NK-92 (cell line): ENCODE results near the gene FLII.
"Not testable (repeated sequence)": the region's sequence is repeated elsewhere in the genome, so short reads cannot be mapped to it uniquely, and the experiment has no call there.

Source experiments
- DNase-seq: peaks from one replicate; lab custom pipeline; 2025; ENCODE audit not compliant: unreplicated experiment; lab: John Stamatoyannopoulos, UW

The FLII gene

DNA sequence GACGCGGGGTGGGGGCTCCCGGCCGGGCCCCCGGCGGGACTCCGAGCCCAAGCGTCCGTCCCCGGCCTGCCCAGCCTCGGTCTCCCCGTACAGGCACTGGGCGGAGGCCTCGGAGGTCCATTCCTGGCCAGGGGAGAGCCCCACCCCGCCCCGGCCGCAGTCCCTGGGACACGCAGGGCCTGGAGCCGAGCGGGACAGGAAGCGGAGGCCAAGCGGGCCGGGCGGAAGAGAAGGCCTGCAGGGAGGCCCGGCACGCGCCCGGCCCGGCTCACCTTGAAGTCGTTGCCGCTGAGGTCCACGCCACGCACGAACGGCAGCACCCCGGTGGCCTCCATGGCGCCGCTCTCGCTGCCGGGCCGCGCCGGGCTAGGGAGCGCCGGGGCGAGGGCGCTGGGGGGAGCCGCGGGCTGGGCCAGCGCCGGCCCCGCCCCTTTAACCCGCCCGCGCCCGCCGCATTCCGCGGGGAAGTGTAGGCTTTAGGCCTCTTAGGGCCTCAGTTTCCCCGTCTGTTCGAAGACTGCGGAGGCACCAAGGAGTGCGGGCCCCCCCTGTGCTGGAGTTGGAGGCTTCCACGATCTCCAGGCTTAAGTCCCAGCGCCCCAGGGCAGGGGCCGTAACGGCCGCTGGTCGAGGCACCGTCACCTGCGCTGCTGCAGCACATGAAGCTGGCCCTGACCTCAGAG lies at the start of gene FLII:
Gene FLII (minus strand): TSS at position 383 of the 683 bp plus-strand sequence. CDS start 48 bp downstream, at position 335.
- no peak for DNase-seq

DNA sequence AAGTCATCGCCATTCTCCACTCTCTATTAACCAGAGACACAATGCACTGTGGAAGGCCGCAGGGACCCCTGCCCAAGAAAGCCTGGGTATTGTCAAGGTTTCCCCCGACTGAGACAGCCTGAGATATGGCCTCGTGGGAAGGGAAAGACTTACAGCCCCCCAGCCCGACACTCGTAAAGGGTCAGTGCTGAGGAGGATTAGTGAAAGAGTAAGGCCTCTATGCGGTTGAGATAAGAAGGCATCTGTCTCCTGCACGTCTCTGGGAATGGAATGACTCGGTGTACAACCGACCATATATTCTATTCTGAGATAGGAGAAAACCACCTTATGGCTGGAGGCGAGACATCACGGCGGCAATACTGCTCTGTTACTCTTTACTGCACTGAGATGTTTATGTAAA lies 44.7 kb upstream of the FLII start:
- DNase-seq = not testable (repeated sequence)

DNA sequence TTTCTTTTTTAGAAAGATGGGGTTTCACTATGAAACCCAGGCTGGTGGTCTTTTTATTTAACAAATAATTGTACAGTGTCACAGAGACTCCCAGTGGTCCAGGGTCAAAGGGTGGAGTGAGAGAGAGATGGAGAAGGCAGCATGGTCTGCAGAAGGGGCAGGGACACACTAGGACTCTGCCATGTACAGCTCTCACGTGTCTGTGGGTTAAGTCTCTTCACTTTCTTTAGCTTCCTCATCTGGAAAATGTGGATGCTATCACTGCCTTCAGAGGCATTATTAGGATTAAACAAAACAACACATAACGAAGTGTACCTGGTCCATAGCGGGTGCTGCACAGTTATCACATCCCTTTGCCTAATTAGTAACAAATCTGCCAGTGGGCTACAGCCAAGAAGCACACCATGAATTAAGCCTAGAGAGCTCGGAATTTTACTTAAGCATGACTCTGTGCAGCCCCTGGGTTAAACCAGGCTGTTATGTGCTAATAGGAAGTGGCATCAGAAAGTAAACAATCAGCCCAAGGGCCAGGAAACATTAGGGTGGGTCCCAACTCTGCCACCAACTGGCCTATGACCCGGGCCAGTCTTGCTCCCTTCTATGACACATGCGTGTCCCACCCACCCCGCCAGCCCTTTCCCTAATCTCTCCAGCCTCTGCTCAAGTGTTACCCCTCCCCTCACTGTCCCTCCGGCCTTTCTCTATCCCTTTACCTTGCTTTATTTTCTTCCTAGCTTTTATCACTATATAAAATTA lies 42.4 kb upstream of the FLII start:
- DNase-seq = no peak

DNA sequence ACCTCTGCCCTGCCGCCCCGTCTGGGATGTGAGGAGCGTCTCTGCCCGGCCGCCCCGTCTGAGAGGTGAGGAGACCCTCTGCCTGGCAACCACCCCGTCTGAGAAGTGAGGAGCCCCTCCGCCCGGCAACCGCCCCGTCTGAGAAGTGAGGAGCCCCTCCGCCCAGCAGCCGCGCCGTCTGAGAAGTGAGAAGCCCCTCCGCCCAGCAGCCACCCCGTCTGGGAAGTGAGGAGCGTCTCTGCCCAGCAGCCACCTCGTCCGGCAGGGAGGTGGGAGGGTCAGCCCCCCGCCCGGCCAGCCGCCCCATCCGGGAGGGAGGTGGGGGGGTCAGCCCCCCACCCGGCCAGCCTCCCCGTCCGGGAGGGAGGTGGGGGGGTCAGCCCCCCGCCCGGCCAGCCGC lies 39.5 kb upstream of the FLII start:
- not testable (repeated sequence) for DNase-seq

DNA sequence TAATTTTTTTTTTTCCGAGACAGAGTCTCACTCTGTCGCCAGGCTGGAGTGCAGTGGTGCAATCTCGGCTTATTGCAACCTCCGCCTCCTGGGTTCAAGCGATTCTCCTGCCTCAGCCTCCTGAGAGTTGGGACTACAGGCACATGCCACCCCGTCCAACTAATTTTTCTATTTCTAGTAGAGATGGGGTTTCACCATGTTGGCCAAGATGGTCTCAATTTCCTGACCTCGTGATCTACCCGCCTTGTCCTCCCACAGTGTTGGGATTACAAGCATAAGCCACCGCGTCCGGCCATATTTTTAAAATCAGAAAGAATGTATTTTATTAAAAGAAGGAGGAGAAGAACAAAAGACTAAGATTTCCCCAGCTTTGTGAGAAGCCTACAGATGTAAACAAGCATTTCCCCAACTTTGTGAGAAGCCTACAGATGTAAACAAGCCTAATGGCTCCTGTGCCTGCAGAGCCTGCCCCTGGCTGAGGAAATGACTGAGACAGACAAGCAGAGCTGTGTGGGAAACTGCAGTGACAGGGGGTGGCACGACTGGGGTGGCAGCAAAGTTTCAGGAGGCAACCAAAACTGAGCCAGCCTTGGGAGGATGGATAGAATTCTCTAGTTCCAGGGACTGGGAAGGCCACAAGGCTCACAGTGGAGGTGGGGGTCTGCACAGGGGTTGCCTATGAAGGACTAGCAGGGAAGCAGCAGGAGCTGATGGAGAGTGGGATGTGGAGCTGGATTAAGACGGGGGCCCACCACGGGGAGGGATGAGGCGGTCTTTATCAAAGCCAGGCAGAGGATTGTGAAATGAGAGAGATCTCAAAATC lies 33.4 kb upstream of the FLII start:
- DNase-seq = no peak

DNA sequence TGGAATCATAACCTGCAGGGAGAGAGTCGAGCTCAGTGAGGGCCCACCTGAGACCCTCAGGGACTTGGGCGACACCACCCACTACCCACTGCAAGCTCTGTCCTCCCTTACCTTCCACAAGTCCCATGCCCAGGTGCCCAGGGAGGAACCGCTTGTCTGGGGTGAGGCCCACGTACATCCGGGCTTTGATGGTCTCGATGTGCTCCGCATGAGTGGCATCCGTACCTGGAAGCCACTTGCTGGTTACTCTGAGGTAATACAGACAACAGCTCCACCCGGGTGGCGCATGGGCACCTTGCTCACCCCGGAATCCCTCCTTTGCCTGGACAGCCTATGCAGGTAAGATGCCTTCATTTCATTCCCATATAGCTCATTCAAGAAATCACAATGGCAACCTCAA lies 26.8 kb upstream of the FLII start:
- no peak for DNase-seq

DNA sequence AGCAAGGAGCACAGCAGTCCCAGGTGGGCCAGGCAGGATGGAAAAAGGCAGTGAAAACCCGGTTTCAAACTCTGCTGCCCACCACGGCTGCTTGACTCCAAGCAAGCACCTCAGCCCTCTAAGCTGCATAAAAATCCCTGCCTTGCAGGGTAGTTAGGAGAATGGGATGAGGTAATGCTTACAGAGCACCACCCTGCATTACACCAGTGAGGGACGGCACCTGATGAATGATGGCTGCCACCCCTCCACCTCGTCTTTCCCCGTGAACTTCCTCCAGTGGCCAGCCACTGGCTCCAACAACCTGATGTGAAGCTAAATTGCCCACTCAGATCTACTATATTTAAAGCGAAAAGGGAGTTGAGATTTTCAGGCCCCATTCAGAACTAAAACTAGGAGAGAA lies 23.2 kb upstream of the FLII start:
- no peak for DNase-seq

DNA sequence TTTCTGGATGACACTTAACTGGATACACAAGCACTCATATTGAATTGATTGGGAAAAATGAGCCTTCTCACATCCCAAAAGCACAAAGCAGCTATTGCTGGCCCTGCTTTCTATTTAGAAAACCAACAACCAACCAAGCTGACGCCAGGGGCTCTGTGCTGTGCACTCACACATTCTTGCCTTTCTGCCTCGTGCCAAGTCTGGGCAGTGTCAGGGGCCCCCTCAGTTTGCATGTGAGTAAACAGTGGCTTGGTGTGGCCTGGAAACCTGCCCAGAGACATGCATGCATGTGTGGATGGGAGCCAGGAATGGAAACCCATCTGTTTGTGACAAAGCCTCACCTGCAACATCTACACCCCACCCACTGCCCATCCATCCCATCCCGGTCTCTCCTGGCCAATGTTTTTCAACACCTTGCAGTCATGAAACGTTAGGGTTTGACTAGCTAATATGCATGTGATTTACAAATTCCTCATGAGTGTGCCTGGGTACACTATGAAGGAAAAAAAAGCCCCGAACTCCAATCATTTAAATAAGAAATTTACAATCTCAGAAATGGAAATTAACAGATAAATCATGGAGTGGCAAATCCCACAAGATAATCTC lies 22.3 kb upstream of the FLII start:
- DNase-seq = no peak

DNA sequence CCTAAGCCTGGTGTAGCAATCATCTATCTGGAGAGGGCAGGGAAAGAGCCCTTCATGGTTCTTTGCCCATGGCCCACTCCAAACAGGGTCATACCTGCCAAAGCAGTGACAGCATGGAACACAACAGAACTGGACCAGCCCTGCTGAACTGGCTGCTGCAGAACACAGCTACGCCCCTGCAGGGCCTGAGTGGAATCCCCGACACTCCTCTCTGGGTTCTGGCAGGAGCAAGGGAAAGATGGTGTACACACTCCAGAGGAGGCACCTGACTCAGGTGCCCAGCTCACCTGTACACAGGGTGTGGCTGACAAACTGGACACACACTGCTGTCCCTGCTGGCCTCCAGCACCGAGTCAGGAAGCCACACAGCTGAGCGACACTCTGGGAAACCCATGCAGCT lies 21.7 kb upstream of the FLII start:
- no peak for DNase-seq

DNA sequence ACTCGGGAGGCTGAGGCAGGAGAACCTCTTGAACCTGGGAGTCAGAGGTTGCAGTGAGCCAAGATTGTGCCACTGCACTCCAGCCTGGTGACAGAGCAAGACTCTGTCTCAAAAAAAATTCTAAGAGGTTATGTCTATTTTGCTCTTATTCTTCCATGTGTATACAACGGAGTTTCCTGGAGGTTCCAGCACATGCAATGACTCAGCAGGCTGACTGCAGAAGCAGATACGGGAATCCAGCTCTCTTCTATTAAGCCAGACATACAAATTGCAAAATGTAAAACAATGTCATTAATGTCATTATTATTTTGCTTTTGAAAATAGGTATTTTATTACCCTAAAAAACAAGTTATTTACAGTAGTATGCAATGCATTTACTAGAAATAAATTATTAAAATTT lies 20.3 kb upstream of the FLII start:
- DNase-seq = no peak

DNA sequence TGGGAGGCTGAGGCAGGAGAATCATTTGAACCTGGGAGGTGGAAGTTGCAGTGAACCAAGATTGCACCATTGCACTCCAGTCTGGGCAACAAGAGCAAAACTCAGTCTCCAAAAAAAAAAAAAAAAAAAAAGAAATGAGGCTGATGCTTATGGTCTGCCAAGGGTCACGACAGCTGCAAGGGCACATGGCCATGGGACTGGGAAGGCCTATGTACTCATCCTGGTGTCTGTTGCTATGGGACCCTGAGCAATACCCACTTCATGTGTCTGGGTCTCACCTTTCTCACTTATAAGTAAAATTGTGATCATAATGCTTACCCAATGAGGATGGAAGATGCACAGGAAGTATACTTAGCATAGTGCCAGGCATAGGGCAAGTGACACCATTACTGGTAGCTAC lies 18.5 kb upstream of the FLII start:
- no peak for DNase-seq

DNA sequence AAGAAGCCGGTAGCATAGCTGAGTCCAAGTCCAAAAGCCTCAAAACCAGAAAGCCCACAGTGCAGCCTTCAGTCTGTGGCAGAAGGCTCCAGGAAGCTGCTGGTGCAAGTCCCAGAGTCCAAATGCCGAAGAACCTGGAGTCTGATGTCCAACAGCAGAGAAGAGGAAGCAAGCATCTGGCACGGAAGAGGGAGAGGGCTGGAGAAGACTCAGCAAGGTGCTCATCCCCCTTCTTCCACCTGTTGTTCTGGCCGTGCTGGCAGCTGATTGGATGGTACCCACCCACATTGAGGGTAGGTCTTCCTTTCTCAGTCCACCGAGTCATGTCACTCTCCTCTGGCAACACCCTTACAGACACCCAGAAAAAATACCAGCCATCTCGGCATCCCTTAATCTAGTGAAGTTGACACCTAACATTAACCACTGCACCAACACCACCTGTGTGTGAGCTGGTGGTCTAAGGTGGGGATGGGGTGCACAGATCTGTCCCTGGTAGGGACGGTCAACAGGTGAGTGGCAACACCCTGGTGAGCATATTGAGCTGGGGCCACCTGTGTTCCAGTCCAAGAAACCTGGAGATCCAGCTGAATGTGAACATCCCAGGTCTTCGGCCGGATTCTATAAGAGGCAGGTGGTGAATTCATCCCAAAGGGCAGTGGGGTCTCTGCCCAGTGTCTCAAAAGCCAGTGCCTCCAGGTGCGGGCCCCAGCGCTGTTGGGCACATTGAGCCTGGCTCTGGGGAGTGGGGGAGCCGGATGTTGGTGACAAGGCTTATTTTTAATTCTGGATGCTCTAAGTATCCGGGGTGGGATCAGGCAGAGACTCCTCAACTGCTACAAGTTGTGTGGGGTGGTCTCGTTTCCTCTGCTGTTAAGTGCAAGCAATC lies 11.8 kb upstream of the FLII start:
- DNase-seq = no peak

DNA sequence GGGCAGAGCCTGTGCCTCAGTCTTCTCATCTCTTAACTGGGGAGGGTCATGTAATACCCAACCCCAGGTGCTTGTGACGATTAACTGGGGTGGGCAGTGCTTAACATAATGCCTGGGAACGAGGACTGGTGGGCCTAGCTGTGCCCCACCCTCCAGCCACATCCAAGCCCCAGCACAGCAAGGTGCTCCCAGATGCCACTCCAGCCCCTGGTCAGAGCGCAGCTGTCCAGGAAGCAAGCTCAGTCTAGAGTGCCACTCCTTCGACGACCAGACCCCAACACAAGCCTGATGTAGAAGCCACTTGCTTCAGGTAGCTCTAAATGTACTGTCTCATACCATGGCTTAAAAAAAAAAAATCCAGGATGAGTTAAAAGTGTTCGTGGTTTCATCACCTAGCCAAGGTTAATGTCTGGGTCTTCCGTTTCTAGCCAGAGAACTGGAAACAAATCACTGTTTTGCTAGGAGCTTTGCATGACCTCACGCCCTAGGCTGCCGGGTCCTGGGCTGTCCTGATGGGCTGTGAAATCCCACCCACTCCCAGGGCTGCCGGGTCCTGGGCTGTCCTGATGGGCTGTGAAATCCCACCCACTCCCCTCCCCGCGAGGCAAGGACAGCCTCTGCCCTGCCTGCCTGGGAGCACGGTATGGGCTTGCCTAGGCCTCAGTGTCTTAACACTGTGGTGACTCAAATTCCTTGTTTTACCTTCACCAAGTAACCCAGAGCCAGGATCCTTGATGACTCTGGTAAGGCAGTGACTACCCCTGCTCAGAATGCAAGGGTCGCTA lies 9.6 kb upstream of the FLII start:
- DNase-seq = no peak

DNA sequence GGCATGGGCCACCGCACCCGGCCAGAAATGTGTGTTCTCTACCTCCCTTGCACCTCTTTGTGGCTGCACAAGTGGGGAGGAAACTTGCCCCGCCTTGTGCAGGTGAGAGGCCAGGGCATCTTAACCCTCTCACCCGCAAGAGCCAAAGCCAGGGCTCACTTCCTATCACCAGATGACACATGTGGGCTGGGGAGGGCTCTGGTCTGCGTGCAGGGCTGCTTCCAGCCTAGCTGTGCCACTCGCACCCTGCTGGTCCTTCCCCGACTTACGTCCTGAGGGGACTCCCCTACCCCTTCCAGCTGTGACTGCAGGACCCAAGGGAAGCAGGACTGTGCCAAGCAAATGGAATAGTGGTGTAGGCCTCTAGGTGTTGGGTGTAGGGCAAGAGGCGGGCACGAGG lies 8.8 kb upstream of the FLII start:
- no peak for DNase-seq

DNA sequence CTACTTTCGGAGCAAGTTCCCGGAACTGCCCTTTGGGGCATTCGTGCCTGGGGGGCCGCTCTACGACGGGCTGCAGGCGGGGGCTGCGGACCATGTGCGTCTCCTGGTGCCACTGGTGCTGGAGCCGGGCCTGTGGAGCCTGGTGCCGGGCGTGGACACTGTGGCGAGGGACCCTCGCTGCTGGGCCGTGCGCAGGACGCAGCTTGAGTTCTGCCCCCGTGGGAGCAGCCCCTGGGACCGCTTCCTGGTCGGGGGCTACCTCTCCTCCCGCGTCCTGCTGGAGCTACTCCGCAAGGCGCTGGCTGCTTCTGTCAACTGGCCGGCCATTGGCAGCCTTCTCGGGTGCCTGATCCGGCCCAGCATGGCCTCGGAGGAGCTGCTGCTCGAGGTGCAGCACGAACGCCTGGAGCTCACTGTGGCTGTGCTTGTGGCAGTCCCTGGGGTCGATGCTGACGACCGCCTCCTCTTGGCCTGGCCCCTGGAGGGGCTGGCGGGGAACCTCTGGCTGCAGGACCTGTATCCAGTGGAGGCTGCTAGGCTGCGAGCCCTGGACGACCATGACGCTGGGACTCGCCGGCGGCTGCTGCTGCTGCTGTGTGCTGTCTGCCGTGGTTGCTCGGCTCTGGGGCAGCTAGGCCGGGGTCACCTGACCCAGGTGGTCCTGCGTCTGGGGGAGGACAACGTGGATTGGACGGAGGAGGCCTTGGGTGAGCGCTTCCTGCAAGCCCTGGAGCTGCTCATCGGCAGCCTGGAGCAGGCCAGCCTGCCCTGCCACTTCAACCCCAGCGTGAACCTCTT lies 5.5 kb upstream of the FLII start:
- DNase-seq = no peak

DNA sequence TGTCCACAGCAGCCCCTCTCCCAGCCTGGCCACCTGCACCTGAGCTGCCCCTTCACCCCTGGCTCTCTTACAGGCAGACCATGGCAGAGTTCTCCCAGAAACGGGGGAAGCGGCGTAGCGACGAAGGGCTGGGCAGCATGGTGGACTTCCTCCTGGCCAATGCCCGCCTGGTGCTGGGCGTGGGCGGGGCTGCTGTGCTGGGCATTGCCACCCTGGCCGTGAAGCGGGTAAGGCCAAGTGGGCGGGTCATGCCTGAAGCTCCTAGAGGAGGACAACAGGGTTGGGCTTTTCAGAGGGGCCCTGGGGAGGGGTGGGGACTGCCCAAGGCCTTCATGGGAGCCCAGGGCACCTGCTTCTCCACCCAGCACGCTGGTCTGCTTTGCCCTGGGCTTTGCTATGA lies 4.1 kb upstream of the FLII start:
- no peak for DNase-seq

DNA sequence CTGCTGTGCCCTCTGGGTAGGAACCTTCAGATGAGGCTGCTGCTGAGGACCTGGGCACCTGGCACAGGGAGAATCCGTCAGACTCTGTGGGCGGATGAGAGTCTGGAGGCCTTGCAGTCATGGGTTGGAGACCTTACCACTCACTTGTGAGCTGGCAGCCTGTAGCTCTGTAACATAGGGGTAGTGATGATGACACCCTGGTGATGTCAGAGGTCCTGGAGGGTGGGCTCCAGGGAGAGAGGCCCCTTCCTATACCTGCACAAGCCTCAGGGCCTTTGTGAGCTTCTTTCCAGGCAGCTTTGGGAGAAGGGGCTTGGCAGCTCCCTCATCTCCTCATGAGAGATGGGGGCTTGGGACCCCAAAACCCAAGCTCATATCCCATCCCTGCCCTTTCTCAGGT lies 3.6 kb upstream of the FLII start:
- no peak for DNase-seq

DNA sequence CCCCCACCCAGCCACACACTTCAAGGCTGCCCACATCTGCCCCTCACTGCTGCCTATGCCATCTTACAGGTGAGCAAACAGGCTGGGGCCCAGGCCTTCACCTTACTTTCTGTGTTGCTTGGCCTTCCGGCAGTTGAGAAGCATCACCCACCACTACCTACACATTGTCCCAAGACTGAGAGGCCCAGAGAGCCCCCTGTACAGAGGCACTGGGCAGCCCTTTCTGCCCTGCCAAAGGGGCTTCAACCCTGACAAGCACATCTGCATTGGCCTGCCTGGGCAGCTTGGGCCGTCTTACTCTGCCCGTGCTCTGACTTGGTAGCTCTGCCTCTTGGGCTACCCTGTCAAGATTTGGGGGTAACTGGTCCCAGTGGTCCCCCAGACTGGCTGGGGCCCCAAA lies 3.1 kb upstream of the FLII start:
- DNase-seq = no peak

DNA sequence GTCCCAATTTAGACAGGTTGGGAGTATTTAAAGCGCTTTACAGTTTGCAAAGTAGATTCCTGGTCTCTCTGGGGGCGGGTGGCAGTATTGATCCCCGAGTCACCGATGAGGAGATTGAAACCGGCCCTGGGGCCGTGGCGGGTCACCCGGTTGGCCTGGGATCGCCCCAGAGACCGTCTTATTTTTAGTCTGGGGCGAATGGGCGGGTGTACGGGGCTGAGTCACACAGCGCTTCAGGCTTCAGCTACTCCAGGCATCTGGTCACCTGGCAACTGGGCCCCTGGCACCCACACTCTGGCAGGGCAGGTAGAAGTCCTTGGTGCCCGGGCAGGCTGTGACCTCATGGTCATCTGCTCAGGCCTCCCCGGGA lies 2.6 kb upstream of the FLII start:
- DNase-seq = no peak
